Lower leg skin (tissue), 3 donors: ENCODE data around the gene SIPA1.
"Not testable (repeated sequence)": the region's sequence is repeated elsewhere in the genome, so short reads cannot be mapped to it uniquely, and the experiment has no call there.

Source experiments
- CTCF ChIP-seq, 3 donors: fragments of 450-650 bp; IDR thresholded peaks; one replicate each; pipeline ENCODE4 v1.5.1; 2016; ENCODE audit warnings: antibody characterized with exemption in 3 of 3, mild to moderate bottlenecking in 3 of 3, moderate library complexity in 2 of 3
- POLR2A ChIP-seq, 2 donors: fragments of 450-650 bp; IDR thresholded peaks; one replicate each; pipeline ENCODE4 v1.6.1; 2016 to 2017; ENCODE audit warnings: antibody characterized with exemption in 2 of 2, mild to moderate bottlenecking in 1 of 2, moderate library complexity in 1 of 2

- not testable (repeated sequence) for TF ChIP-seq CTCF, POLR2A (IDR thresholded peaks at IDR 0.05)
These were observed 23.0 kb downstream of the SIPA1 start for GRCh38 chr11:65660908-65661307.
